HEK293T (cell line): ENCODE measurements around the gene KRTAP5-1.

ENCODE experiments used
- CTCF ChIA-PET: fragments of 350-600 bp; formaldehyde crosslinking; extraction: SDS; loops from one replicate; lab custom pipeline; 2021; ENCODE audit warnings: antibody characterized with exemption, inconsistent platforms; lab: Yijun Ruan, JAX
- POLR2A ChIA-PET: fragments of 350-600 bp; formaldehyde crosslinking; extraction: SDS; loops from one replicate; lab custom pipeline; 2020; ENCODE audit warnings: antibody characterized with exemption, inconsistent platforms; lab: Yijun Ruan, JAX
- DNase-seq: peaks from one replicate; pipeline ENCODE4 v3.0.0; 2012; ENCODE audit warnings: mixed read lengths; ENCODE audit errors: extremely low spot score
- ARNT ChIP-seq: fragments of 450-650 bp; IDR thresholded peaks from 2 replicates; pipeline ENCODE4 v1.6.1; 2017; ENCODE audit warnings: mild to moderate bottlenecking
- BHLHE40 ChIP-seq: fragments of 450-650 bp; IDR thresholded peaks from 2 replicates; pipeline ENCODE4 v1.6.1; 2016; ENCODE audit warnings: mild to moderate bottlenecking, moderate library complexity, borderline replicate concordance
- CTBP1 ChIP-seq: fragments of 450-650 bp; IDR thresholded peaks from 2 replicates; pipeline ENCODE4 v1.6.1; 2016; ENCODE audit warnings: borderline replicate concordance
- ELF4 ChIP-seq: fragments of 450-650 bp; IDR thresholded peaks from 2 replicates; pipeline ENCODE4 v1.6.1; 2017; ENCODE audit warnings: antibody characterized with exemption
- FOXA1 ChIP-seq: fragments of 450-650 bp; IDR thresholded peaks from 2 replicates; pipeline ENCODE4 v1.6.1; 2016; ENCODE audit warnings: mild to moderate bottlenecking
- FOXK2 ChIP-seq: fragments of 450-650 bp; IDR thresholded peaks from 2 replicates; pipeline ENCODE4 v1.6.1; 2016; ENCODE audit warnings: mild to moderate bottlenecking
- FOXM1 ChIP-seq: fragments of 450-650 bp; IDR thresholded peaks from 2 replicates; pipeline ENCODE4 v1.6.1; 2017; ENCODE audit warnings: mild to moderate bottlenecking, borderline replicate concordance
- HDGF ChIP-seq: fragments of 450-650 bp; IDR thresholded peaks from 2 replicates; pipeline ENCODE4 v1.6.1; 2017; ENCODE audit warnings: antibody characterized with exemption, borderline replicate concordance
- L3MBTL2 ChIP-seq: fragments of 450-650 bp; conservative IDR thresholded peaks from 2 replicates; pipeline ENCODE4 v1.6.1; 2016; ENCODE audit warnings: mild to moderate bottlenecking
- LEF1 ChIP-seq: fragments of 450-650 bp; IDR thresholded peaks from 2 replicates; pipeline ENCODE4 v1.6.1; 2017; ENCODE audit warnings: mild to moderate bottlenecking, borderline replicate concordance
- NFRKB ChIP-seq: fragments of 450-650 bp; IDR thresholded peaks from 2 replicates; pipeline ENCODE4 v1.6.1; 2016; ENCODE audit warnings: mild to moderate bottlenecking, moderate library complexity
- PKNOX1 ChIP-seq: fragments of 450-650 bp; IDR thresholded peaks from 2 replicates; pipeline ENCODE4 v1.6.1; 2016
- SP1 ChIP-seq: fragments of 450-650 bp; IDR thresholded peaks from 2 replicates; pipeline ENCODE4 v1.6.1; 2017
- SUZ12 ChIP-seq: fragments of 450-650 bp; IDR thresholded peaks from 2 replicates; pipeline ENCODE4 v1.6.1; 2016; ENCODE audit warnings: mild to moderate bottlenecking
- TARDBP ChIP-seq: fragments of 450-650 bp; IDR thresholded peaks from 2 replicates; pipeline ENCODE4 v1.6.1; 2016
- ZNF384 ChIP-seq: fragments of 450-650 bp; IDR thresholded peaks from 2 replicates; pipeline ENCODE4 v1.6.1; 2016

KRTAP5-1 gene

GRCh38 chr11:1570001-1570453, 15.1 kb downstream of the KRTAP5-1 start:
- TF ChIP-seq FOXK2 (no peak), CTBP1 (no peak), PKNOX1 (no peak), TARDBP (no peak), LEF1 (no peak), SP1 (no peak), FOXA1 (no peak), ARNT (no peak), BHLHE40 (no peak), ZNF384 (no peak), L3MBTL2 (no peak), SUZ12 (no peak), ELF4 (no peak), NFRKB (no peak), HDGF (no peak), FOXM1 (no peak)
- CTCF ChIA-PET = interaction anchor here (0.8 kb wide), 1 partner anchor 23 kb away, joined by 3 read pairs; no protein-coding TSS in a partner anchor

GRCh38 chr11:1569251-1569780, 15.8 kb downstream of the KRTAP5-1 start:
- ChIA-PET POLR2A (no interaction called here), CTCF (interaction anchor here (0.8 kb wide), 1 partner anchor 22 kb away, joined by 3 read pairs; no protein-coding TSS in a partner anchor)
- TF ChIP-seq ARNT (no peak), HDGF (no peak)
- no peak for DNase-seq

More at GRCh38 chr11:1570001-1570453, 15.1 kb downstream of the KRTAP5-1 start:
- DNase-seq = no peak
- POLR2A ChIA-PET = no interaction called here

GRCh38 chr11:1568441-1568911, 16.6 kb downstream of the KRTAP5-1 start:
- ChIA-PET CTCF (interaction anchor here (1.1 kb wide), 1 partner anchor 22 kb away, joined by 3 read pairs; no protein-coding TSS in a partner anchor), POLR2A (no interaction called here)
- DNase-seq = no peak
- TF ChIP-seq CTBP1 (no peak), TARDBP (no peak), L3MBTL2 (no peak), HDGF (no peak), ELF4 (no peak), LEF1 (no peak), ZNF384 (no peak), FOXM1 (no peak), PKNOX1 (no peak), SUZ12 (no peak), FOXK2 (no peak), BHLHE40 (no peak), SP1 (no peak), ARNT (no peak), NFRKB (no peak), FOXA1 (no peak)

- no peak for DNase-seq
- POLR2A ChIA-PET = interaction anchor here (0.6 kb wide), 1 partner anchor 21 kb away, joined by 3 read pairs; no protein-coding TSS in a partner anchor
- TF ChIP-seq ELF4 (no peak), SP1 (no peak), ARNT (no peak), PKNOX1 (no peak), L3MBTL2 (no peak), CTBP1 (no peak), TARDBP (no peak), ZNF384 (no peak), LEF1 (no peak), FOXM1 (no peak), HDGF (no peak), SUZ12 (no peak), FOXA1 (no peak), NFRKB (no peak), FOXK2 (no peak), BHLHE40 (no peak)
- CTCF ChIA-PET = interaction anchor here (1.1 to 1.2 kb wide), 2 partner anchors 9 to 21 kb away, joined by 3 read pairs; no protein-coding TSS in a partner anchor
These were observed 17.4 kb downstream of the KRTAP5-1 start for GRCh38 chr11:1567721-1568100.

- CTCF ChIA-PET = interaction anchor here (1.1 to 1.2 kb wide), 2 partner anchors 9 to 20 kb away, joined by 3 read pairs; no protein-coding TSS in a partner anchor
- POLR2A ChIA-PET = interaction anchor here (0.6 kb wide), 1 partner anchor 21 kb away, joined by 3 read pairs; no protein-coding TSS in a partner anchor
- TF ChIP-seq FOXM1 (no peak), ZNF384 (no peak), FOXK2 (no peak), ELF4 (no peak), PKNOX1 (no peak), SUZ12 (no peak), BHLHE40 (no peak), SP1 (no peak), L3MBTL2 (no peak), TARDBP (no peak), NFRKB (no peak)
- no peak for DNase-seq
These were observed 17.9 kb downstream of the KRTAP5-1 start for GRCh38 chr11:1567052-1567720.
